GM10266 (cell line): ENCODE results near the gene PHOX2A.
A peak's percentile ranks its signal among the peaks of the same experiment; 100 is the strongest.

Source experiments
- DNase-seq: peaks from one replicate; pipeline ENCODE4 v3.0.0; 2012; ENCODE audit errors: extremely low spot score
- TF ChIP-seq, protein P1 (sequence below): IDR thresholded peaks from 2 replicates; pipeline ENCODE4 v1.5.1; 2012; ENCODE audit warnings: mild to moderate bottlenecking, low read depth; ENCODE audit not compliant: control insufficient read depth, insufficient read depth; ENCODE audit errors: missing control alignments

PHOX2A gene

DNA sequence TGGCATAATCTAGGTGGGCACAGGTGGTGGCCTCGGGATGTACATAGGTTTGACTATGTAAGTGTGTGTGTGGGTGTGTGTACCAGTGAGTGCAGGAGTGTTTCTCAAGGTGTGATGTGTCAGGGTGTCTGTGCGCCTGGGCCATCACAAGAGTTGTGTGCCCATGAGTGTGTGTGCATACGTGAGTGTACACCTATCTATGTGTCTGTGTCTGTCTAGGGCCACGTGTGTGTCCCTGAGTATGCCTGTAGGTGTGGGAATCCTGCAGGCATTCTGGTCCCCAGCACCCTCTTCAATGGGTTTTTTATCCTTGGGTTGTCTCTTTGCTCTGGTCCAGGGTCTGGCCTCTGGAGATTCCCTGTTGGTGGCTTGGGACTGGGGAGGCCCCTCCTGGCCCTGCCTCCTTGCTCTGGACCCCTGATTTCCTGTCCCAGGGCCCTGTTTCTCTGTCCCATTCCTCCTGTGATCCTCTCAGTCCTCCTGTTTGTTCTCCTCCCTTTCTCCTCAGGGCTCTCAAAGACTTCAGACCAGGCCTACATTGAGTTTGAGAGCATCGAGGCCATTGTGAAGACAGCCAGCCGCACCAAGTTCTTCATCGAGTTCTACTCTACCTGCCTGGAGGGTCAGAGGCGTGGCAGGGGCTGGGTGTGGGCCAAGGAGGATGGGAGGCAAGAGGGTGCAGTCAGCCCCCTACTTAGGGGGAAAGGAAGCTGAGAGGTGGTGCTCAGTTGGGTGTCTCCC lies 10.0 kb downstream of the PHOX2A start:
- DNase-seq, result peak; percentile 15
- TF ChIP-seq, protein P1, sequence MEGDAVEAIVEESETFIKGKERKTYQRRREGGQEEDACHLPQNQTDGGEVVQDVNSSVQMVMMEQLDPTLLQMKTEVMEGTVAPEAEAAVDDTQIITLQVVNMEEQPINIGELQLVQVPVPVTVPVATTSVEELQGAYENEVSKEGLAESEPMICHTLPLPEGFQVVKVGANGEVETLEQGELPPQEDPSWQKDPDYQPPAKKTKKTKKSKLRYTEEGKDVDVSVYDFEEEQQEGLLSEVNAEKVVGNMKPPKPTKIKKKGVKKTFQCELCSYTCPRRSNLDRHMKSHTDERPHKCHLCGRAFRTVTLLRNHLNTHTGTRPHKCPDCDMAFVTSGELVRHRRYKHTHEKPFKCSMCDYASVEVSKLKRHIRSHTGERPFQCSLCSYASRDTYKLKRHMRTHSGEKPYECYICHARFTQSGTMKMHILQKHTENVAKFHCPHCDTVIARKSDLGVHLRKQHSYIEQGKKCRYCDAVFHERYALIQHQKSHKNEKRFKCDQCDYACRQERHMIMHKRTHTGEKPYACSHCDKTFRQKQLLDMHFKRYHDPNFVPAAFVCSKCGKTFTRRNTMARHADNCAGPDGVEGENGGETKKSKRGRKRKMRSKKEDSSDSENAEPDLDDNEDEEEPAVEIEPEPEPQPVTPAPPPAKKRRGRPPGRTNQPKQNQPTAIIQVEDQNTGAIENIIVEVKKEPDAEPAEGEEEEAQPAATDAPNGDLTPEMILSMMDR, result no peak

DNA sequence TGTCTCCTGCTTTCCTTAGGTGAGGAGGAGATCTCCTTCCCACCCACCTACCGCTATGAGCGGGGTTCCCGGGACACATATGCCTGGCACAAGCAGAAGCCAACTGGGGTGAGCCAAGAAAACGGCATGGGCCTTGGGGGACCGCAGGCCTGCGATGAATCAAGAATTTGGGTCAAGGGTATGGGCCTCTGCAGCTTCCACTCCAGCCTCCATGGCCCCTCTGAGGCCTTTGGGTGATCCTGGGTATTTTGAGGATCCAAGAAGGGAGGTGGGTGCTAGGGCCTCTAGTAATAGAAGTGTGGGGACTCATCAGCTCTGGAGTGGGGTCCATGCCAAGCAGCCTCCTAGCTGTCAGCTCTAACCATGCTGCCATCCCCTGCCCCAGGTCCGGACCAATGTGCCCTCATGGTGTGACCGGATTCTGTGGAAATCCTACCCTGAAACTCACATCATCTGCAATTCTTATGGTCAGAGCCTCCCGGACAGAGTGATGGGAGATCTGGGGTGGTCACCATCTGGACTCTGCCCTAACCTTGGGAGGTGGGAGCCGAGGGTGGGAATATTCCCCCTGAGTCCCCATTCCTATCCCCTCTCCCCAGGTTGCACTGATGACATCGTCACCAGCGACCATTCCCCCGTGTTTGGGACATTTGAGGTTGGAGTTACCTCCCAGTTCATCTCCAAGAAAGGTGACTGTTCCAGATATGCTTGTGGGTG lies 10.8 kb downstream of the PHOX2A start:
- TF ChIP-seq, protein P1, result no peak
- DNase-seq, result peak; percentile 5

DNA sequence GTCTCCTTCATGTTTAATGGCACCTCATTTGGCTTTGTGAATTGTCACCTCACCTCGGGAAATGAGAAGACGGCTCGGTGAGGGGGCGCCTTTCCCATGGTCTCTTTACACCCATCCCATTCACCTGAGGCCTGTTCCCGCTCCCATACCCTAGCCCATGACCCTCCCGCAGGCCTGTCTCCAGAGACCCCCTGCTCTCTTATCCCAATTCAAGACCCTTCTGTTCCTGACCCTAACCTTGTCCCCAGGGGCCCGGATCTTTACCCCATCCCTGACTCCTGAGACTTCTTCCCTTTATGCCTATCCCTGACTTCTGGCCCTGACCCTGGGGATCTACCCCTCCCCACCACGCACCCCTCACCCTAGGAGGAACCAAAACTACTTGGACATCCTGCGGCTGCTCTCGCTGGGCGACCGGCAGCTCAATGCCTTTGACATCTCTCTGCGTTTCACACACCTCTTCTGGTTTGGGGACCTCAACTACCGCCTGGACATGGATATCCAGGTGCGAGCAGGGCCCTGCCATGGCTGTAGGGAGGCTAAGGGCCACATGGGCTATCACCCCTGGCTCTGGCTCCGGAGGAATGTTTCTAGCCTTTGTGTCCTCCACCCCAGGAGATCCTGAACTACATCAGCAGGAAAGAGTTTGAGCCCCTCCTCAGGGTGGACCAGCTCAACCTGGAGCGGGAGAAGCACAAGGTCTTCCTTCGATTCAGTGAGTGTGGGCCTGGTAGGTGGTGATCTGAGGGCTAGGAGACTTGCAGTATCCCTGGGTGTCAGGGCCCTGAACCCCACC lies 11.5 kb downstream of the PHOX2A start:
- TF ChIP-seq, protein P1, result no peak
- DNase-seq, result peak; percentile 10

DNA sequence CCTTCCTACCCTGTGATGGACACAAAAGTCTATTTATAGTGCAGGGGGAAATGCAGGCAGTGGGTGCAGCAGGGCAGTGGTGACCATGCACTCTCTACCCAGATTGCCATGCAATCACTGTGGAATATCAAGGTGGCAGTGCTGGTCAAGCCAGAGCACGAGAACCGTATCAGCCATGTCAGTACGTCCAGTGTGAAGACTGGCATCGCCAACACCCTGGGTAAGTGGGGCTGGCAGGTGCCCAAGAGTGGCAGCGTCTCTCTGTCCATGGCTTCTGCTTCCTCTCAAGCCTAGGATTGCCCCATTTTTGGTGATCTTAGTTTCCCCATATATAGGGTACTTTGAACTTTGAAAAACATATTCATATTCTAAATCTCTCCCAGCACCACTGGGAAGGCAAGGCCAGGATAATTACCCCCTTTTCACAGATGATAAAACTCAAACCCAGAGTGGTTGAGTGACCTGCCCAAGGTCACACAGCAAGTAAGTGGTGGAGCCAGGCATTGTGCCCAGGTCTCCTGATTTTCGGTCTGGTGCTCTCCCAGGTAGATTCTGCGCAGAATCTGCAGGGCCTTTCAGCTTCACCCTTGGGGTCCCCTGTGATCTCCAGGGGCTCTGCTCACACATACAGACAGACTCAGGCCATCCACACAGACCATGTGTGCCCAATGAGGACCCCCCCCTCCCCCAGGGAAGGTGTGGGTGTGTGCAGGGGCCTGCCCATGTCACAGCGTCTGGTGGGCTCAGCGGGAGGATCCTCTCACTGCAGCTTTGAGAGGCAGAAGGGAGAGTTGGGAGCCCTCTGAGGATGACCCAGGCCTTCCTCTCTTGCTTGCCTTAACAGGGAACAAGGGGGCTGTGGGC lies 12.3 kb downstream of the PHOX2A start:
- TF ChIP-seq, protein P1, result no peak
- DNase-seq, result peak; percentile 5

DNA sequence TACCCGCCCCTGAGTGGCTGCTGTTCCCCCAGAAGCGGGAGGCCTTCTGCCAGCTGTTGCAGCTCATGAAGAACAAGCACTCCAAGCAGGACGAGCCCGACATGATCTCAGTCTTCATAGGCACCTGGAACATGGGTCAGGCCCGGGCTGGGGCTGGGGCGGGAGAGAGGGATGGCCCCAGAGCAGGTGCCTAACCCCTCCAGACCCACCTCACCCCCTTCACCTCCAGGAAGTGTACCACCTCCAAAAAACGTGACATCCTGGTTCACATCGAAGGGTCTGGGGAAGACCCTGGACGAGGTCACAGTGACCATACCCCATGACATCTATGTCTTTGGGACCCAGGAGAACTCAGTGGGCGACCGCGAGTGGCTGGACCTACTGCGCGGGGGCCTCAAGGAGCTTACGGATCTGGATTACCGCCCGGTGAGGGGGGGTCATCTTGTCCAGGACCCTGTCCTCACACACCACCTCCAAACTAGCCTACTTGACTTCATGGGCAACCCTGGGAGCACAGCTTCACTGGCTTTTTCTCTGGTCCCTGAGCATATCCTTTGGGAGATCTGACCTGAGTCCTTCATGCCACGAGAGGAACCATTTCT lies 13.1 kb downstream of the PHOX2A start:
- TF ChIP-seq, protein P1, result no peak
- DNase-seq, result peak; percentile 7

DNA sequence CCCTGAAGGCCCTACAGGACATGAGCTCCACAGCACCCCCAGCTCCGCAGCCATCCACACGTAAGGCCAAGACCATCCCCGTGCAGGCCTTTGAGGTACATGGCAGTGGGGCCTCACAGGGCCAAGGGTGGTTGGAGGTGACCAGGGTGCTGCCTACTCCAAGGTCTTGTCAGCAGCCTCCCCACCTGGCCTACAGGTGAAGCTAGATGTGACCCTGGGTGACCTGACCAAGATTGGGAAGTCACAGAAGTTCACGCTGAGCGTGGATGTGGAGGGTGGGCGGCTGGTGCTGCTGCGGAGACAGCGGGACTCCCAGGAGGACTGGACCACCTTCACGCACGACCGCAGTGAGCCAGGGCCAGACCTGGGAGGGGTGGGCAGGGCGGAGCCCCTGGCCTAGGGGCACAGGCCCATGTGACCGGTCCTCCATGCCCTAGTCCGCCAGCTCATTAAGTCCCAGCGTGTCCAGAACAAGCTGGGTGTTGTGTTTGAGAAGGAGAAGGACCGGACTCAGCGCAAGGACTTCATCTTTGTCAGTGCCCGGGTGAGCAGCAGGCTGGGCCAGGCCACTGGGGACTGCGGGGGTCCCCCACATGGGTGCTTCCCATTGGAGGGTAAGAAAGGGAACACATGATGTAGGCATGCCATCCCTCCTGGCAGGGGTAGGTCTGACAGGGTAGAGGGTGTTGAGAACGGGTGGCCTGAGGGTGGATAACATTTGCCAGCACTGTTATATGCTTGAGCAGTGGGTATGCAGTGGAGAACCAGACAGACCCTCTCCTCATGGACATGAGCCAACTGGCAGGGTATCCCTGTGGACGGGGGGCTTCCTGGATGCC lies 13.8 kb downstream of the PHOX2A start:
- DNase-seq, result peak; percentile 10
- TF ChIP-seq, protein P1, result no peak
